ENCODE results near the gene SLFN5. TPM values are rescaled to one million over a fixed set of nuclear protein-coding genes. Genes with fewer than 3 reads are reported as not detected.
"Not testable (repeated sequence)": the region's sequence is repeated elsewhere in the genome, so short reads cannot be mapped to it uniquely, and the experiment has no call there.

SLFN5 gene
- total RNA-seq, 1 experiment from 2014 or later: 79.4 TPM

DNA sequence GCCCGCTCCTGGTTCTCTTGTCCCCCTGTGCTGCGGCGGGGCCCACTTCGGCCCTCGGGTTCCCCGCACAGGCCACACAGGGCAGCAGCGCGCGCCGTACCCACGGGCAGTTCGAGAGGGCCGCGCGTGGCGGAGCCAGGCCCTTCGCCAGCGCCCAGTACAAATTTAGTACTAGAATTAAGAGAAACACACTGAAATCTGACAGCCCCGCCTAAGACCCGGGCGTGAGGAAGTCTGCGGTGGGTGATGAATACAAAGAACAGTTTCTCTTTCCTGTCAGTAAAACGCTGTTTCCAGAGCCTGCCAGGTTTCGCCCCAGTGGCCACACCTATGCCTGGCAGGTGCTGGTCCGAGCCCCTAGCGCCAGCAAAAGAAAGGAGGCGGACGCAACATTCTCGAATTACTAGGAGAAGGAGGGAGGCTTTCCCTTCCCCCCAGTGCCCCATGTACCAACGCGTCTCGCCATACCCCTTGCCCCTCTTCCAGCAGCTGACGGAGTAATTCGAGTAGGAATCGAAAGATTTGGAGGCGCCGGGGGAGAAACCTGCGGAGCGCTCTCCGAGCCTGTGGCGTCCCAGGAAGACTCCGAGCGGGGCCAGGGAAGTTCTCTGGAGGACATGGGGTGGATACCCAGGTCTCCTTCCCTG lies 591 bp upstream of the SLFN5 start:
- peak; percentile 86 for DNase-seq (ENCODE audit: low read depth)

DNA sequence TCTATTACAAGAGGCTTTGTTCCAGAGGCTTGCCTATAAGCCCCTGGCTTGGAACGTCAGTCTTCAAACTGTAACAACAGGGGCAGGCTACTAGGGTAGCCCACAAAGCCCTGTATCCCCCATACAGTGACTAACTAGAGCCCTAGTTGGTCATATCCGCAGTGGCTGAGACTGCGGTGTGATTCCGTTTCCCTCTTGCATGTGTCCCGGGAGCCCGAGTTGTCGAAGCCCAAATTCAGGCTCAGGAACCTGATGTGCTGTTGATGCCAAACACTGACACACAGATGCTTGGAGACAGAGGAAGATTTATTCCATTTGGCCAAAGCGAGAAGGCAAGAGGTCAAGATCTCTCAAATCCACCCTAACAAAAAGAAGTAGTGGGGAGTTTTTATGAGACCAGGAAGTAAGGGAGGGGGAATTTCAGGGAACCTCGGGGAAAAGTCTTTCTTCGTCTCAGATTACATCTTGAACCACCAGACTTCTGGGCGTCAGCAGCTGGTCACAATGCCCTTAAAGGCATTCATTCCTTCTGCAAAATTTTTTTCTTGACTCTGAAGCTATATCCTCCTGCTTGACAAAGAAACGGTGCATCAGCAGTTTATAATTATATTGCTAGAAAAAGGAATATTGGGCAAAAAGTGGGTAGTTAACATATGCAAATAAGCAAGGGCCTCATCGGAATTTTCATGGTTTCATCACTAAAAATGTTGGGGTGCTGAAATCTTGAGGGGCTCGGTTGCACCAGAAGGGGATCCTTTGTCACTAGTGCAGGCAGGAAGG lies 879 bp downstream of the SLFN5 start:
- DNase-seq (ENCODE audit: low read depth): peak; percentile 90

DNA sequence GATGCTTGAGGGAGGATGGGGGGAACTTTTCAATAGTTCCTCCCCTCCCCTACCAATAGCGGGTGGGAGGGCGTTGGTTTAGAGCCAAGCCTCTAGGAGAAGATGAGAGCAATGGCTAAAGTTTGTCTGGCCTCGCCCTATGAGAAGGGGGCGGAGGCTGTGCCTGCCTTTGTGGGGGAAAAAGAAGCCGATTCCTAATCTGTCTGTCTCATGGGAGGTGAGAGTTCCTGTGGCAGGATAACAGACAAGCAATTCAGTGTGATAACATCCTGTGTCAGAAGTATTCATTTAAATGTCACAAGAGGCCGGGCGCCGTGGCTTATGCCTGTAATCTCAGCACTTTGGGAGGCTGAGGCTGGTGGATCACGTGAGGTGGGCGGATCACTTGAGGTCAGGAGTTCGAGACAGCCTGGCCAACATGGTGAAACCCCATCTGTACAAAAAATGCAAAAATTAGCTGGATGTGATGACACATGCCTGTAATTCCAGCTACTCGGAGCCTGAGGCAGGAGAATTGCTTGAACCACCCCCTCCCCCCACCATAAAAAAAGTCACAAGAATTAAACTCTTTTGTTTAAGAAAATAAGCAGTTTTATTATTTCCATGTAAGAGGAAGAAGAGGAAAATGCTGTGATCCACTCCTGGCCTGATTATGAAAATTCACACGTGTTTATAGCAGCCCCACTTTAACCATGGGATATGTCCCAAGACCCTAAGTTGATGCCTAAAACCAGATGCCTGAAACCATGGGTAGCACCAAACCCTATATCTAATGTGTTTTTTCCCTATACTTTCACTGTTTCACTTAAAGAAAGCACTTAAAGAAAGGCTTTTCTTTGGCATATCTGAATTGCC lies 1.7 kb downstream of the SLFN5 start:
- peak; percentile 97 for DNase-seq (ENCODE audit: low read depth)

DNA sequence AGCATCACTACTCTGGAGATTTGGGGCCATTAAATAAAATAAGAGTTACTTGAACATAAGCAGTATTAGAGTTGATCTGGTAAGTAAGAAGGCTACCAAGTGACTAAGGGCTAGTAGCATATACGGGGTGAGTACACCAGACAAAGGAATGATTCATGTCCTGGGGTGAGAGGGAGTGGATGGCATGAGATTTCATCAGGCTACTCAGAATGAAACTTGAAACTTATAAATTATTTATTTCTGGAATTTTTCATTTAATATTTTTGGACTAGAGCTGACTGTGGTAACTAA lies 2.3 kb downstream of the SLFN5 start:
- DNase-seq (ENCODE audit: low read depth): peak; percentile 89

DNA sequence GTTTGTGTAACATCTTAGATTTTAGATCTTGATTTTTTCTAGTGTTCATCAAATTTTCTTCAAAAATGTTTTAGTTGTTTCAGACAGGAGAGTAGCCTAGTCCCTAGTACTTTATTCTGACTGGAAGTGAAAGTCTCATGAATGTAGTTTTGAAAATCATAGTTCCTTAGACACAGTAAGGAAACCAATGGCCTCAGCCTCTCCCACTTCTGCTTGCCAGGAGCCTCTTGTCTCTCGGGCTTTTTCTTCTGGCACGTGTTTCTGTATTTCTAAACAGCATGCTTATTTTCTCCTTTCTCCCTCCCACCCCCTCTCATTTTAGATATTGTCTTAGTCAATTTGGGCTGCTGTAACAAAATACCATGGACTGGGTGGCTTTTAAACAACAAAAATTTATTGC lies 9.8 kb downstream of the SLFN5 start:
- DNase-seq (ENCODE audit: low read depth): no peak

DNA sequence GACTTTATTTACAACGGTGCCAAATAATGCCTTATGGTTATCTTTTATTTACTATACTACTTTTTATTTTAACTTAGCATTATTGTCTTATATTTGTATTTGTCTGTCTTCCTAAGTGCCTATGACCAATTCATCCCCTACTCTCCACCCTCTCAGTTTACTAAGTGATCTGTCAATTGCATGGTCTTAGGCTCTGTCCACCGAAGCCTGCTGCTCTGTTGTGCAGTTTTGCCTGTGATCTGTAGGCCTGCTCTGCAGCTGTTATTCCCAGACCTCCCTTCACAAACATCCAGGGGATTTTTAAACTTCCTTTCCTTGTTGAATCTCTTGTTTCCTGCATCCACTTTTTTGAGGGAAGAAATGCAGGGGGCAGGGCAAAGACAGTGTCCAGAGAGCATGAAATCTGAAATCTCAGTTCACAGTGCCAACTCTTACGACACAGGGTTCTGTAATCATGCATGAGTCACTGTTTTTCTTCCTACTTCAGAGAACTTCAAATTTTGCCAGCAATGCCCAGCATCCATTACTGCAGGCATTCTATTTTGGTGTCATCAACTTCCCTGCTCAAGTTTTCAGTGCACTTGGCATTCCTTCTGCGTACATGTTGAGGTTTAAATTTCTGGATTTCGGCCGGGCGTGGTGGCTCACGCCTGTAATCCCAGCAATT lies 11.4 kb downstream of the SLFN5 start:
- peak; percentile 96 for DNase-seq (ENCODE audit: low read depth)

DNA sequence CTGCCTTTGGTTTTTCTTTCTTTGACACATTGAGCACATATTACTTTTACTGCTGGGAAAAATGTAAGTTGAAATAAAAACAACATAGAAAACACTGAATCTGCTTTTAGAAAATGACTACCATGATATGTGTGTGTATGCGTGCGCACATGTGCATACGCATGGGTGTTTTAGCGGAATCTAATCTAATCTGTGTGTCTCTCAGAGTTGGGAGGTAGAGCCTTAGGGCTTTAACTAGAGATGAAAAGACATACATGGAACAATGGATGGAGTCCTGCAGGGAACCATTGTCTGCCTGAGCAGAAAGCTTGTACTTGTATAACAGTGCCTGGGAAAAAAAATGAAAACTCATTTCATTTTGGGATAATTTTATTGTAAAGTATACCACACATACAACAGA lies 12.4 kb downstream of the SLFN5 start:
- DNase-seq (ENCODE audit: low read depth): no peak

DNA sequence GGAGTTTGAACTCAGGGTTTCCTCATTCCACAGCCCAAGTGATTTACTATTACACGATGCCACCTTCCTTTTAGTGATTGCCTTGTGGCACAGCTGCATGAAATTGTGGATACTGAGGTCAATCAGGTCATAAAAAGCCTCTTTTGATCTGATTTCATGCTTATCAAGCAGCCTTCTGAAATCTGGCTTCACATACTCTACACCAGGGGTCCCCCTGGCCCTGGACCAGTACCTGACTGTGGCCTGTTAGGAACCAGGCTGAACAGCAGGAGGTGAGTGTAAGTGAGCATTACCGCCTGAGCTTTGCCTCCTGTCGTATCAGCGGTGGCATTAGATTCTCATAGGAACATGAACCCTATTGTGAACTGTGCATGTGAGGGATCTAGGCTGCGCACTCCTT lies 13.8 kb downstream of the SLFN5 start:
- peak; percentile 29 for DNase-seq (ENCODE audit: low read depth)

DNA sequence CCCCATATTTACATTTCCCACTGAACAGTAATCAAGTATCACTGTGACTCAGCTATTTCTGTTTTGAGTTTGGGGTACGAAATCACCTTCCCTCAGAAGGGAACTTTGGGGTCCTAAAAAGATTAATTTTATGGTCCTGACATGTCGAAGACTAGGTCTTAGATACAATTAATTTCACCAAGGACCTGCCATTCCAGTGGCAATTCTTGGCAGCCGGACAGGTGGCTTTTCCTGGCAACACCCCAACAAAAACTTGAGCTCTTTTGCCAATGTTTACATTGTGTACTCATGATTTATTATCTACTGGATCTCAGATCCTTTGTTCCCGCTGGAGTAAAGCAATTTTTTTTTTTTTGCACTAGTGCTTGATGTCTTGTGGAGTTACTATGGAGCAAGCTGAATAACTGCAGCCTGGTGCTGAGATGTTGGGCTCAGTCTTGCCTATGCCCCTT lies 14.4 kb downstream of the SLFN5 start:
- peak; percentile 91 for DNase-seq (ENCODE audit: low read depth)

DNA sequence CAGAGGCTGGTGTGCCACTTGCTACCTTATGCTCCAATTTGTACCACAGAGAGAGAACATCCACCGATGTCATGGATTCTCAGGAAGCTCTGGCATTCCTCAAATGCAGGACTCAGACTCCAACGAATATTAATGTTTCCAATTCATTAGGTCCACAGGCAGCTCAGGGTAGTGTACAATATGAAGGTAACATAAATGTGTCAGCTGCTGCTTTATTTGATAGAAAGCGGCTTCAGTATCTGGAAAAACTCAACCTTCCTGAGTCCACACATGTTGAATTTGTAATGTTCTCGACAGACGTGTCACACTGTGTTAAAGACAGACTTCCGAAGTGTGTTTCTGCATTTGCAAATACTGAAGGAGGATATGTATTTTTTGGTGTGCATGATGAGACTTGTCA lies 16.1 kb downstream of the SLFN5 start:
- no peak for DNase-seq (ENCODE audit: low read depth)

DNA sequence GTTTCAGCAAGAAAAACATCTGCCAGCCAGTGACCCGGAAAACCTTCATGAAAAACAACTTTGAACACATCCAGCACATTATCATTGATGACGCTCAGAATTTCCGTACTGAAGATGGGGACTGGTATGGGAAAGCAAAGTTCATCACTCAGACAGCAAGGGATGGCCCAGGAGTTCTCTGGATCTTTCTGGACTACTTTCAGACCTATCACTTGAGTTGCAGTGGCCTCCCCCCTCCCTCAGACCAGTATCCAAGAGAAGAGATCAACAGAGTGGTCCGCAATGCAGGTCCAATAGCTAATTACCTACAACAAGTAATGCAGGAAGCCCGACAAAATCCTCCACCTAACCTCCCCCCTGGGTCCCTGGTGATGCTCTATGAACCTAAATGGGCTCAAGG lies 22.2 kb downstream of the SLFN5 start:
- no peak for DNase-seq (ENCODE audit: low read depth)

DNA sequence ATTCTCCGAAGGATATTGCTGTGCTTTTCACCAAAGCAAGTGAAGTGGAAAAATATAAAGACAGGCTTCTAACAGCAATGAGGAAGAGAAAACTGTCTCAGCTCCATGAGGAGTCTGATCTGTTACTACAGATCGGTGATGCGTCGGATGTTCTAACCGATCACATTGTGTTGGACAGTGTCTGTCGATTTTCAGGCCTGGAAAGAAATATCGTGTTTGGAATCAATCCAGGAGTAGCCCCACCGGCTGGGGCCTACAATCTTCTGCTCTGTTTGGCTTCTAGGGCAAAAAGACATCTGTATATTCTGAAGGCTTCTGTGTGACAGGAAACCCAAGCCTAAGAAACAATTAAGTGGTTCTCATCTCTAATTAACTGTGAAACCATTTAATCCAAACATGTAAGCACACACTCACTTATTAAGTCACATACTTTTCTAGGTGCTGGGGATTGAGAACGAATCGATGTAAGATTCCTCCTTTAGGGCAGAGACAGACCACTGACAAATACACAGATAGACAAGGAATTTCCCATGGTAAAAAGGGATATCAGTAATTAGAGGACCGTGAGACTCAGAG lies 22.8 kb downstream of the SLFN5 start:
- no peak for DNase-seq (ENCODE audit: low read depth)

DNA sequence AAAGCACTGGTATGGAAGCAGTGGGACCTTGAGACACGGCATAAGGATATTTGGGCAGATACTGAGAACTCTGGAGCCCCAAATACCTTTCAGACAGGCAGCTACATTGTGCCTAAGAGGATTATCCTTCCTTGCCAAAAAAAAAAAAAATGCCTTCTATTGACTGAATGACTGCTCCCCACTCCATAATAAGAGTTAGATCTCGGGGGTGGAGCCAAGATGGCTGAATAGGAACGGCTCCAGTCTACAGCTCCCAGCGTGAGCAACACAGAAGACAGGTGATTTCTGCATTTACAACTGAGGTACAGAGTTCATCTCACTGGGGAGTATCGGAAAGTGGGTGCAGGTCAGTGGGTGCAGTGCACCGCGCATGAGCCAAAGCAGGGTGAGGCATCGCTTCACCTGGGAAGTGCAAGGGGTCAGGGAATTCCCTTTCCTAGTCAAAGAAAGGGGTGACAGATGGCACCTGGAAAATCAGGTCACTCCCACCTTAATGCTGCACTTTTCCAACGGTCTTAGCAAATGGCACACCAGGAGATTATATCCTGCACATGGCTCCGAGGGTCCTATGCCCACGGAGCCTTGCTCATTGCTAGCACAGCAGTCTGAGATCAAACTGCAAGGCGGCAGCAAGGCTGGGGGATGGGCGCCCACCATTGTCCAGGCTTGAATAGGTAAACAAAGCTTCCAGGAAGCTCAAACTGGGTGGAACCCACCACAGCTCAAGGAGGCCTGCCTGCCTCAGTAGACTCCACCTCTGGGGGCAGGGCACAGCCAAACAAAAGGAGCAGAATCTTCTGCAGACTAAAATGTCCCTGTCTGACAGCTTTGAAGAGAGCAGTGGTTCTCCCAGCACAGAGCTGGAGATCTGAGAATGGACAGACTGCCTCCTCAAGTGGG lies 31.5 kb downstream of the SLFN5 start:
- DNase-seq (ENCODE audit: low read depth): not testable (repeated sequence)

DNA sequence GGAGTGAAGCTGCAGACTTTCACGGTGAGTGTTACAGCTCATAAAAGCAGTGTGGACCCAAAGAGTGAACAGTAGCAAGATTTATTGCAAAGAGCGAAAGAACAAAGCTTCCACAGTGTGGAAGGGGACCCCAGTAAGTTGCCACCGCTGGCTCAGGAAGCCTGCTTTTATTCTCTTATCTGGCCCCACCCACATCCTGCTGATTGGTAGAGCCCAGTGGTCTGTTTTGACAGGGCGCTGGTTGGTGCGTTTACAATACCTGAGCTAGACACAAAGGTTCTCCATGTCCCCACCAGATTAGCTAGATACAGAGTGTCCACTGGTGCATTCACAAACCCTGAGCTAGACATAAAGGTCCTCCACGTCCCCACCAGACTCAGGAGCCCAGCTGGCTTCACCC lies 35.6 kb downstream of the SLFN5 start:
- DNase-seq (ENCODE audit: low read depth): not testable (repeated sequence)

DNA sequence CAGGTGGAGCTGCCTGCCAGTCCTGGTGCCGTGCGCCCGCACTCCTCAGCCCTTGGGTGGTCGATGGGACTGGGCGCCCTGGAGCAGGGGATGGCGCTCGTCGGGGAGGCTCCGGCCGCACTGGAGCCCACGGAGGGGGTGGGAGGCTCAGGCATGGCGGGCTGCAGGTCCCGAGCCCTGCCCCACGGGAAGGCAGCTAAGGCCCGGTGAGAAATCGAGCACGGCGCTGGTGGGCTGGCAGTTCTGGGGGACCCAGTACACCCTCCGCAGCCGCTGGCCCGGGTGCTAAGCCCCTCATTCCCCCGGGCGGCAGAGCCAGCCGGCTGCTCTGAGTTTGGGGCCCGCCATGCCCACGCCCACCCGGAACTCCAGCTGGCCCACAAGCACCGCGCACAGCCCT lies 36.0 kb downstream of the SLFN5 start:
- not testable (repeated sequence) for DNase-seq (ENCODE audit: low read depth)

DNA sequence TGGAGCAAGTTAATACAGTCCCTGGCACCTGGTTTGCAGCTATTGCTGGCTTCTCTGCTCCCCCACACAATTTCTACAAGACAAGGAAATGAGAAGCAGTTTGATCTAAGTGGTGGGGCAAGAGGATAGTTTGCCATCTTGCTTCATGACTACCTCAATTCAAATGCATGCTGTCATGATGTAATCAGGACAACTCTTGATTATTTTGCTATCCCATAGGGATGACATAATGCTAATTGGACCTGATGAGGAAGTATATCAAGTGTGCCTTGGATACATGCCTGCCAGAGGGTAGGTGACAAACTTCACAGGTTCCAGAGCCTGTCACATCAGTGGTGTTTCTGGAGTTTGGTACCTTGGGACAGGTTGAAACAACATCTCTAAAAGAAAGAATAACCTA lies 40.9 kb downstream of the SLFN5 start:
- DNase-seq (ENCODE audit: low read depth): no peak

DNA sequence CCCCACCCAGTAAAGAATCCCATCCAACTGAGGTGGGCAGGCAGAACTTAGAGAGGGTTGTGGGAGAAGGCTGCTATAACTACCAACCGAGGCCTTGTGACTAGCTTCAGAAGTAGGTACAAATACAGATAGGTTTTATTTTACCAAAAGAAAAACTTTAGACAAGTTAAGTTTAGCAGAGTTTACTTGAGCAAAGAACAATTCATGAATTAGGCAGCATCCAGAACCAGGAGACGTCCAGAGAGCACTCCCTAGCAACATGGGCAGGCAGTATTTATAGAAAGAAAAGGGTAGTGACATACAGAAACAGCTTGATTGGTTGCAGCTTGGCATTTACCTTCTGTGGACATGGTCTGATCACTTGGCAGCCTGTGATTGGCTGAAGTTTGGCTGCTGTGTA lies 42.1 kb downstream of the SLFN5 start:
- no peak for DNase-seq (ENCODE audit: low read depth)

DNA sequence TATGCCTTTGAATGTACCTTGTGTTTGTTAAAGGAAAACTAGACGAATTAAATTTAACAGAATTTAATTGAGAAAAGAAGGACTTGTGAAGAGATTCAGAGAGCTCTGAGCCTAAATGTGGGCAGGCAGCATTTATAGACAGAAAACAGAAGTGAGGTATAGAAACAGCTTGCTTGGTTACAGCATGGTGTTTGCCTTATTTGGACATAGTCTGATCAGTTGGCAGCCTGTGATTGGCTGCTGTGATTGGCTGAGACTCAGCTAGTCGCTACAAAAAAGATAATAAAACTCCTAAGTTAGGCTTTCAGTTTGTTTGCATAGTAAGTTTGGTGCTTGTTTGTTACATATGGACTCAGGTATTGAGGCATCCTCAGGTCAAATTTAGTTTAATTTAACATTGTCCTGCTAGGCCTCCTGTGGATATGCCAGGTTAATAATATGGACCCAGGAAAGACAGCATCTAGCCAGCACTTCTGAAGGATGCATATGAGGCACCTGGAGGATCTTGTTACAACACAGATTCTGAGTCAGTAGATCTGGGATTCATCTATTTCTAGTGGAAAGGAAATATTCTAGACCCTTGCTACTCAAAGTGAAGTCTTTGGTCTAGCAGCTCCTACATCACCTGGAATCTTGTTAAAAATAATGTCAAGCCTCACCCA lies 43.4 kb downstream of the SLFN5 start:
- DNase-seq (ENCODE audit: low read depth): no peak

DNA sequence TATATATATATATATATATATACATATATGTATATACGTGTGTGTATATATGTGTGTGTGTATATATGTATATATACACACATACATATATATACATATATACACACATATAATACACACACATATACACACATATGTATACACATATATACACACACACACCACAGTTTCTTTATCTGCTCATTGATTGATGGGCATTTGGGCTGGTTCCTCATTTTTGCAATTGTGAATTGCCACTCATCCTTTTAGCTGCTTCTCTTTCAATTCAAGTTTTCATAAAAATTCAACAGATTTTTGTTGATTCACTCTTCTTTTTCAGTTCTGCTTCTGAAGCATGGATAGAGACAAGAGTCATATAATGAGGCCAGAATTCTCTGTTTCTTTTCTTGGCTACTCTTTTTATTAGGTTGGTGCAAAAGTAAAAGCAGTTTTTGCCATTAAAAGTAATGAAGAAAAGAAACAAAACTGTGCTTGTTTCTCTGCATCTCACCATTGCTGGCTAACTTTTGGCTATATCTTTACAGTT lies 44.5 kb downstream of the SLFN5 start:
- DNase-seq (ENCODE audit: low read depth): no peak

DNA sequence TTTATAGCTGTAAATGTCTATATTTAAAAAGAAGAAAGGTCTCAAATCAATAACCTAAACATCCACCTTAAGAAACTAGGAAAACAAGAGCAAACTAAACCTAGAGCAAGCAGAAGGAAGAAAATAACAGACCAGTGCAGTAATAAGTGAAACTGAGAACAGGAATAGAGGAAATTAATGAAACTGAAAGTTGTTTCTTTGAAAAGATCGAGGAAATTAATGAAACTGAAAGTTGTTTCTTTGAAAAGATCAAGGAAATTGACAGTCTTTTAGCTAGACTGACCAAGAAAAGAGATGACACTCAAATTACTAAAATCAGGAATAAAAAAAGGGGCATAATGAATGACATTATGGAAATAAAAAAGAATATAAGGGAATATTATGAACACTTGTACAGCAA lies 46.4 kb downstream of the SLFN5 start:
- DNase-seq (ENCODE audit: low read depth): no peak

Measured in M059J (cell line).